Stimulated activated CD4-positive, alpha-beta T cell treated with anti-CD3 and anti-CD28 coated beads, Interleukin-1b, Interleukin-23, amount 100 ng/mL, for 24 hours (primary cell): ENCODE measurements around the gene GUCD1.

Experiments
- DNase-seq, 4 experiments: peaks; one replicate each; pipeline ENCODE4 v3.0.0-alpha.2; 2020; ENCODE audit warnings: low read depth in 4 of 4, low spot score in 1 of 4

GUCD1 gene

DNA sequence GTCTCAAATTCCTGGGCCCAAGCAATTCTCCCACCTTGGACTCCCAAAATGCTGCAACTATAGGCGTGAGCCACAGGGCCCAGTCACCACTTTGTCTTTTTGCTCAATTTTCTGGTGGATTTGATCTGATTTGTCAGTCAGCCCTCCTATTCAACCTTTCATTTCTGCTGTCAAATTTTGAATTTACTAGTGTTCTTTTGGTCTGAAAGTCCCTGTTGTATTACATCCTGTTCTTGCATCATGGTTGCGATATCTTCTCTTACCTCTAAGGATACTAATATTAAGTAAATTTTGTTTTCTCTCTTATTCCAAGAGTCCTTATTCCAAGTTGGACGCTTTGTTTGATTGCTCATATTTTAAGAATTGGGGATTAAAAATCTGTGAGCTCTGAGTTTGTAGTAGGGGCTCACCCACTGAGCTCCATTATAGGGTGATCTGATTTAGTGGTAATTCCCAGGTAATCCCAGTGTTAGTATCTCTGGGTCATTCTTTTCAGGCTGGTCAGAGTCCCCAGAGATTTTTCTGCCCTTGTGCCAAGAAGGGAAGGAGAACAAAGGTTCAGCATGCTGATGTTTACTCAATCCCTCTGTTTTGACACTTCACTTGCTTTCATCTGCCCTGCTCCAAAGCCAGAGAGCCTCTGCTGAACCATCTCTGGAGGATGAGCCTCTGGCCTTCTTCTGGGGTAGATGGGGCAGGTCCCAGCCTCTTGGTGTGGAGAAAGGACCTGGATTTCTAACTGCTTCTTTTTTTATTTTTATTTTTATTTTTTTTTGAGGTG, 49.8 kb downstream of the GUCD1 start:
- DNase-seq: no peak

DNA sequence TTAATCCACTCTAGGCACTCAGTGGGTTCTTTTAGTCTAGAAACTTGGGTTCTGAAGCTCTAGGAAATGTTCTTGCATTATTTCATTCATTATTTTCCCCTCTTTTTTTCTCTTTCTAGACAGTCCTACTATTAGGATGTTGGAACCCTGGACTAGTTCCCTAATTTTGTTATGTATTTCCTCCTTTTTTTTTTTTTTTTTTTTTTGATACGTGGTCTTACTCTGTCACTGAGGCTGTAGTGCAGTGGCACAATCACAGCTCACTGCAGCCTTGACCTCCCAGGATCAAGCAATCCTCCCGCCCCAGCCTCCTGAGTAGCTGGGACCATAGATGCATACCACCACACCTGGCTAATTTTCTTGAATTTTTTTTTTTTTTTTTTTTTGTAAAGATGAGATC, 50.4 kb downstream of the GUCD1 start:
- no peak for DNase-seq

DNA sequence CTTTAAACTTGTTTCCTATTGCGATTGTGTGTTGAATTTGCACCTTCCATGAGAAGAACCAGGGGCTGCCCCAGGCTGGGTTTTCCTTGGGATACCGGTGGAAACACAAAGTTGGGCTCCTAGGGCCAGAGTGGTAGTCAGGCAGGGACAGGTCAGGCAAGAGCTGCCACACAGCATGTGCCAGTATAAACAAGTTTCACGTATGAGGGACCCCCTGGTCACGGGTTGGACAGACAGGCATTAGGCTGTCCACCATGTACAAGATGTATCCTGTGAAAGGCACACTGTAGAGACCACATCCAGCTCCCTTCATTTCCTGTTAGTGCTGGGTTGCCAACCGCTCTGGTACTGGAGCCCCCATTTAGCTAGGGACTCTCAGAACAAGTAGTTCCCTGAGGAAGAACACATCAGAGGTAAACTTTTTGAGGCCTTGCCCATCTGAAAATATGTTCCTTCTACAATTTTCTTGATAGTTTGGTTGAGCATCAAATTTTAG, 51.0 kb downstream of the GUCD1 start:
- no peak for DNase-seq

- DNase-seq: peak; percentile 21 to 57 (median 38)
These were observed 51.6 kb downstream of the GUCD1 start for GRCh38 chr22:24503137-24503842.

- no peak for DNase-seq
These were observed 52.4 kb downstream of the GUCD1 start for GRCh38 chr22:24502541-24502940.

GRCh38 chr22:24502034-24502433, 52.9 kb downstream of the GUCD1 start:
- no peak for DNase-seq

- no peak for DNase-seq
These were observed 53.5 kb downstream of the GUCD1 start for GRCh38 chr22:24501301-24502005.

GRCh38 chr22:24500277-24500820, 54.6 kb downstream of the GUCD1 start:
- no peak for DNase-seq

DNA sequence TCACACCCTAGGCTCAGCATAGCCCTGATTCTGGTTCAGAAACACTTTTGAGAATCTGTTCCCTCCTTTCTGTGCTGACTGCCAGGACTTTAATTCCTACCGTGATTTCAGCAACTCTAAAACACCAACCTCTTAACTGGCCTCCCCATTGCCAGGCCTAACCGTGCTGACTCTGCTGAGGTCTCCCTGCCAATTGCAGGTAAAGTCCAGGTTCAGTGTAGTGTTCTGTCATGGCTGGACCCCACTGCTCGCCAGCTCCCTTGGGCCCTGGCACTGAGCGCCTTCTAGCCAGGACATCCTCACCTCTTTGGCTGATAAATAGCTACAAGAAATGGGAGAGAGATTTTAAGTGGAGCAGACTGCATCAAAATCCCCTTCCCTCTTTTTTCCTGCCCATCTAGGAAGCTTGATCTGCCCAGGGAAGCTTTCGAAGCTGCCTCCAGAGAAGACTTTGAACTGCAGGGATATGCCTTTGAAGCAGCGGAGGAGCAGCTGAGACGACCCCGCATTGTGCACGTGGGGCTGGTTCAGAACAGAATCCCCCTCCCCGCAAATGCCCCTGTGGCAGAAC, 55.1 kb downstream of the GUCD1 start:
- DNase-seq: no peak

DNA sequence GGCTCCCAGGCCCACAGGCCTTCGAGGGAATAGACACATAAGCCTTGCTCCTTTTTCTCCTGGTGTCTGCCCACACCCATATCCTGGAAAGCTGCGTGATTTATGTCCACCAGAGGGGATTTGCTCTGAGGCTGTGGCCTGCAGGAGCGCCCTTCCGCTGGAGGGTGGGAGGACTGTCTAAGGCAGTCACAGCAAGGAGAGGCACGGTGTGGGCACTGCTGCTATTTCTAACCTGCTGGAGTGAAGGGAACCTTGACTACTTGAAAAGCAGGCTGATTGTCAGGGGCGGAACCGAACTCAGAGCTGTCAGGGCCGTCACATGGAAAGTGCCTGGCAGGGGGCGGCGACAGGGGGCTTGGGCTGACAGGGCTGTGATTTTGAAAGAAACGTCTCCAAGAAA, 56.1 kb downstream of the GUCD1 start:
- no peak for DNase-seq

- DNase-seq: no peak
These were observed 57.1 kb downstream of the GUCD1 start for GRCh38 chr22:24497841-24498258.

GRCh38 chr22:24496661-24497060, 58.3 kb downstream of the GUCD1 start:
- no peak for DNase-seq

DNA sequence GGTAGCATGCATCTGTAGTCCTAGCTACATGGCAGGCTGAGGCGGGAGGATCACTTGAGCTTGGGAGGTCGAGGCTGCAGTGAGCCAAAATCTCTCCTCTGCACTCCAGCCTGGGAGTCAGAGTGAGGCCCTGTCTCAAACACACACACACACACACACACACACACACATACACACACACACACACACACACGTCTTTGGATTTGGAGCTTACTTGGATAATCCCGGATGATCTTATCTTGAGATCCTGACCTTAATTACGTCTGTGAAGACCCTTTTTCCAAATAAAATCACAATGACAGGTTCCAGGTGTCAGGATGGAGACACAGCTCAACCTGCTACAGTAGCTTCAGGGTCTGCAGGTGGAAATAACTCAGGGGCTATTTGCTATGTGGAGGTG, 58.7 kb downstream of the GUCD1 start:
- DNase-seq: no peak

- no peak for DNase-seq
These were observed 59.6 kb downstream of the GUCD1 start for GRCh38 chr22:24495365-24495675.

DNA sequence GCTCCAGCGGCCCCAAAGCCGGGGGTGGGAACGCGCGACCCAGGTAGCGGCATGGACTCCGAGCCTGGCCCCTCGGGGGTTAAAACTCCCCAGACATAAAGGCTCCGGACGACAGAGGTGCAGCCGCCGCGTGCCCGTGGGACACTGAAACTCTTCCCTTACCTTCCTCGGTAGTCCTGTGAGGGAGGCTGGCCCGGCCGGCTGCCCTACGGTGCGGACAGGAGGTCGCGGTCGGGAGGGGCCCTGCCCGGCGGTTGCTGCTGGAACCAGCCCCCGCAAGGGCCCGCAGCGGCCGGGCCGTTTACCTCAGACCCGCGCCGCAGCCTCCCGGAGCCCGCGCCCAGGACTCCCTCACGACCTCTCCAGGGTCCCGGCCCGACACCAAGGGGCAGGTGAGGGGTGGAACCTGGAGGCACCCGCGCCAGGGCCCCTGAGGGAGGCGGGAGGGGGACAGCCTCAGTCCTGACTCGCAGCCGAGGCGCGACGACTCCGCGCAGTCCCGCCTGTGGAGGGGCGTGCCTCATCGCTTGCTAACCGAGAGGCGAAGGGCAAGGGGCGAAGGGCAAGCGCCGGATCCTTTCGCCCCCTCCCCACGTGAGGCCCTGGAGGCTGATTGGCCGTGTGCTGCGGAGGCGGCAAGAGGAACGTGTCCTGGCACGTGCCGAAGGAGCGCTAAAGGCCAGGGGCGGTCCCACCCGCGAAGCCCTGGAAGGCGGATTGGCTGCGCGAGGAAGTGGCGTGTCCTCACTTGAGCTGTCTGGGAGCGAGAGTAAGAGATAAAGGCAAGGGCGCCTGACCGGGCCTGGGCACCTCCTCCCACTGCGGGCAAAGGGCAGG, 60.2 kb downstream of the GUCD1 start, which contains the start of gene UPB1:
Gene UPB1 (plus strand): TSS at position 805 of the 837 bp plus-strand sequence. CDS start 72 bp downstream, outside the sequence.
- DNase-seq: no peak

- DNase-seq: no peak
These were observed 60.8 kb downstream of the GUCD1 start for GRCh38 chr22:24494167-24494527.

DNA sequence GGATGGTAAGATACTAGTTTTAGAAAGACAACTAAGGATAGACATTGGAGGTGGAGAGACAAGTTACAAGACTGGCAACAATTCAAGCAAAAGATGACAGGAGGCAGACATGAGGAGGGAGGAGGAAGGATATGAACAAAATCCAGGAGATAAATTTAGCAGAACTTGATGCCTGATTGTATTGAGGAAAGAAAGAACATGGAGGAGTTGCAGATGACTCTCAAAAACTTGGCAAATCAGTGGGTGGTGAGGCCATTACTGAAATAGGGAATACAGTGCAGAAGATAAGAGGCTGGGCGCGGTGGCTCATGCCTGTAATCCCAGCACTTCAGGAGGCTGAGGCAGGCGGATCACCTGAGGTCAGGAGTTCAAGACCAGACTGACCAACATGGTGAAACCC, 62.5 kb downstream of the GUCD1 start:
- DNase-seq: no peak
